LoVo (cell line): ENCODE results near the gene HYAL3.

ENCODE experiments used
- DNase-seq: peaks from one replicate; pipeline ENCODE4 v3.0.0-alpha.2; 2016; ENCODE audit warnings: low spot score

HYAL3 gene, protein sequence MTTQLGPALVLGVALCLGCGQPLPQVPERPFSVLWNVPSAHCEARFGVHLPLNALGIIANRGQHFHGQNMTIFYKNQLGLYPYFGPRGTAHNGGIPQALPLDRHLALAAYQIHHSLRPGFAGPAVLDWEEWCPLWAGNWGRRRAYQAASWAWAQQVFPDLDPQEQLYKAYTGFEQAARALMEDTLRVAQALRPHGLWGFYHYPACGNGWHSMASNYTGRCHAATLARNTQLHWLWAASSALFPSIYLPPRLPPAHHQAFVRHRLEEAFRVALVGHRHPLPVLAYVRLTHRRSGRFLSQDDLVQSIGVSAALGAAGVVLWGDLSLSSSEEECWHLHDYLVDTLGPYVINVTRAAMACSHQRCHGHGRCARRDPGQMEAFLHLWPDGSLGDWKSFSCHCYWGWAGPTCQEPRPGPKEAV

DNA sequence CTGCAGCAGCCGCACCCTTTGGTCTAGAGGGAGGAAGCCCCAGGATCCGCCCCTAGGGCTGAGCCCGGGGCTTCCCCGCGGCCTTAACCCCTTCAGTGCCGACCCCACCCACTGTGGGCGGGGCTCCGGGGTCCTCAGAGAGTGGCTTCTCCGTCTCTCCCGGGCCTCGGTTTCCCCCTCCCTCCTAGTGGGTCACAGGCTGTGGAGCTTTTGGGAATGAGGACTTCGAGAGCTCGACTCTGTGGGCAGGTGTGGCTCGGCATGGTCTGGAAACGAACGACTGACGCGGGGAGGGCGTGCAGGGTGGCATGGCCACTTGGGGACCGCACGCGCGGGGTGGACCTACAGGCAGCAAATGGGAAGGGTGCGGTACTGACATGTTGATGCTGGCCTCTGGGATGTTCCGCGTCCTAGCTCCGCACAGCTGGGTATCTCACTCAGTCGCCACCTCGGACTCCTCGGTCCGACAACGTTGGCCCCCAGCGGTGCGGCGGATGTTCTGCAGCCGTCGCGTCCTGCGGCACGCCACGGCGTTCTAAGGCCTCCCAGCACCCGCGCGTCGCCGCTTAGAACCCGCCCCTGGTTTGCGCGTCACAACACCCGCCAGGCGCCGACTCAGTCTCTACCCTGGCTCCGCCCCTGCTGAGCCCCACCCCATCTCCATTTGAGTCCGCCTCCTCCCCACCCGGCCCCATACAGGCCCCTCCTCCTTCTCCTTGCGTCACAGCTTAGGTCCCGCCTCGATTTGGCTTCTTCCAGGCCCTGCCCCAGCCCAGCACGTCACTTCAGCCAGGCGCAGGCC lies at the start of gene HYAL3, which contains the start of gene NAA80:
Gene HYAL3 (minus strand): TSS at position 570 of the 802 bp plus-strand sequence. CDS start 3,803 bp downstream, outside the sequence.
Gene NAA80 (minus strand): TSS at position 570 of the 802 bp plus-strand sequence. CDS start 1,942 bp downstream, outside the sequence.
- peak; percentile 99 for DNase-seq

DNA sequence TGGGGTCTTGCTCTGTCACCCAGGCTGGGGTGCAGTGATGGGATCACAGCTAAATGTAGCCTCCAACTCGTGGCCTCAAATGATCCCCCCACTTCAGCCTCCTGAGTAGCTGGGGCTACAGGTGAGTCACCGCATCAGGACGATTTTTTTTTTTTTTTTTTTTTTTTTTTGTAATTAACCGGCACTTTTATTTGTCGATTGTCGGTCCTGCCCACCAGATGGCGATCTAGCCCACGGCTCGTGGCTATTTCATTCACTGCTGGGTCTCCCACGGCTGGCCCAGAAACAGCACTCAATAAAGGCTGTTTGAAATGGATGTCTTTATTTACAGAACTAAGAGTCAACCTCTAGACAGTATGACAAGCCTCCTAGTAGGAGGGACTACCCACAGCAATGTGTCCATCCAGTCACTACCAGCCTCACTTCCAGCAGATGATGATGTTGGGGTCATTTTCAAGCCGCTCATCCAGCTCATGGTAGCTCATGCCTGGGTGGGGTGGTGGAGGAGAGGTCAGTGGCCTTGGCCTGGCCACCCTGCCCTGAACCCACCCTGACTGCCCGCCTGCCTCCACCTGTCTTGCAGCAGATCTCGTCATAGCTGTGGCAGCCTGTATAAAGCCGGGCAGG lies 48.1 kb upstream of the HYAL3 start:
- DNase-seq: peak; percentile 64

DNA sequence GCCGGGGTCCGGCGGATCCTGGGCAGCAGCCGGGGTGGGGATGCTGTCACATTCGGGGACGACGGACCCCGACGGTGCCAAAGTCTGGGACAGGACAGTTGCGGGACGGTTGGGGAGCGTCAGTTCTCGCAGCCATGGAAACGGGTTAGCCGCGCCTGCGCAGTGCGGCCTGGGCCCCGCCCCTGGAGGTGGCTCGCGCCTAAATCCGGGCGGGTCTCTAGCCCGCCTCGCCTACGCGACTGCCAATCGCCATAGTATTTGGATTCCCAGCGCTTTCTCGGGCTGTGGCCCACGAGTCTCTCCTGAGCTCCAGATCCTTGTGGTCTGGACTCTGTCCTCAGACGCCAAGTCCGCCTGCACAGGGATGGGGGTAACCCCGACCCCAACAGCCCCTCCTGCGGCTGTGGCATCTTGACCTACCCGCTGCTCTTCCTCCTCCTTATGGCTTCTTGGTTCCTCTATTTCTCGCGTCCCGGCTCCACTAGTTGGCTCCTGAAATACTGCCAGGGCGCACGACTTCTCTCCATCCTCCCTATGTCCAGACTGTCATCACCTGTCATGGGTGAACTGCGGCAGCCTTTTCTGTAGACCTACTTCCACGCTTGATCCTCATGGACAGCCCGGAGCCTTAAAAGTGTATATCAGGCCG lies 46.5 kb upstream of the HYAL3 start, which contains the start of gene ZMYND10:
Gene ZMYND10 (minus strand): TSS at position 147 of the 649 bp plus-strand sequence. CDS start 153 bp downstream, outside the sequence.
- DNase-seq: no peak

DNA sequence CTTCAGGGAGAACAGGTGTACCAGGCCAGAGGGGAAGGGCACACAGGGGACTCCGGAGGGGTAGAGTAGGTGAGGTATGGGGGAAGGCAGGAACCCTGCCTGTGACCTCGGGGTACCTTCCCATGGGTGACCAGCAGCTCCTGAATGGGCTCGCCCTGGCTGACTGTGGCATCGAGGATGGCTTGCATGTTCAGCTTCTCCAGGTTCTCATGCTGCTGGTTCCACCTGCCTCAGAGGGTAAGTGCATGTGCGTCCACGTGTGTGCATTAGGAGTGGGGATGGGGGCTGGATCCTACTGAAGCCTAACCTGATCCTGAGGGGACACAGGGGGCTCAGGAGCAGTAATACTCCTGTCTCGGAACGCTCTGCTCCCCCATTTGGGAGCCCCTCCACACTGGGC lies 45.8 kb upstream of the HYAL3 start:
- no peak for DNase-seq

DNA sequence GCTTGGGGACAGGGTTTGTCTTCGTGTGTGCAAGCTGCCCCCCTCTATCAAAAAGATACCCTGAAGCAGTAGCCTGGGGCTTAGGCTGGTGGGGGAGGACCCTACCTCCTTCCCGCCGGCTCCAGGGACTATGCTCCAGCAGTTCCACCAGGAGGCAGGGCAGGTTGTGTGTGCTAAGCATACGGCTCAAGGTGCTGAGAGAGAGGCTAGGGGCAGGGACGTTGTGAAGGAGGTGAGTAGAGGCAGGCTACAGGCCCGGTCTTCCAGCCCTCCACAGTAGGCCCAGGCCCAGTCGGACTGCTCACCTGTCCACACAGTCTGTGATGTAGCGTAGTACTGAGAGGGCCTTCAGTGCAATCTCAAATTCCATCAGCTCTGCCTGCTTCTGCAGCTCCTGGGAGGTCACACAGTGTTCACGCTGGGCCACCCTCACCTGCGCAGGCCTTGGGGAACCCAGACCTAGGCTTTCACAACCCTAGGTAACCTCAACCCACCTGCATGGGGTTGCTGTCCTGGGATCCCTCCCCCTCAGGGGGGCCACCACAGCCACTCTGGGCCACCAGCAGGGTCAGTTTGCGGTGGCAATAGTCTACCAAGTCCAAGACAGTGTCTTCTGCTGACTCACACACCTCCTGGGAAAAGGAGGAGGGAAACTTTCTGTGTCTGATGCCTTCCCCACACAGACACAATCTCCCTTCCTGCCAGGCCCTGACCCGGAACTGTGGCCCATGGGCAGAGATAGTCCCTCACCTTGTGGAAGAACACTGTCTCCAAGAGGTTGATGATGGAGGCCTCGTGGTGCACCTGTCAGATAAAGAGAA lies 43.8 kb upstream of the HYAL3 start:
- DNase-seq: no peak

DNA sequence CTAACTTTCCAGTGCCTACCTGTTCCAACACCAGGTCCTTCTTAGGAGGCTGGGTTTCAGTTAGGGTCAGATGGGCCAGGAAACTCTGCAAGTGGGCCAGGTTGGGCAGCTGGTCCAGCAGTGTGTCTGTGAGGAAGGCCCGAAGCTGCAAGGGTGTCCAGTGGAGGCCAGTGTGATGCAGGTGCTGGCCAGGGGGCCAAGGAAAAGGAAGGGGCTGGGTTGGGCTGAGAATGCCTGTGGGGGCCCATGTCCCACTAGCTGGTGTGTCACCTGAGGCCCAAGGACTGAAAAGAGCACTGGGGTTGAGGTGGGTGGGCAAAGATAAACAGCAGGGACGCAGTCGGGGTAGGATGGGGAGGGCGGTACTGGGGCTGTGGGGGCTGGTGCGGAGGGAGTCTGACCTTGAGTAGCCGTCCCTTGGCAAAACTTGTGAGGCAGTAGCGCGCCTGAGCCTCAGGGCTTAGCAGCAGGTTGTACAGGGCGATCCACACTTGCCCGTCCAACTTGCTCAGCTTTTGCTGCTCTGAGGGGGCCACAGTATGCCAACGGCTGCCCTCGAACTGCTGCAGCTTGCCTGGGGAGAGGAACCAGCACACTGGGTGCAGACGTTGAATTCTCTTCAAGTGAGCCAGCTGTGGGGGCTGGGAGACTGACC lies 42.9 kb upstream of the HYAL3 start:
- DNase-seq: no peak

DNA sequence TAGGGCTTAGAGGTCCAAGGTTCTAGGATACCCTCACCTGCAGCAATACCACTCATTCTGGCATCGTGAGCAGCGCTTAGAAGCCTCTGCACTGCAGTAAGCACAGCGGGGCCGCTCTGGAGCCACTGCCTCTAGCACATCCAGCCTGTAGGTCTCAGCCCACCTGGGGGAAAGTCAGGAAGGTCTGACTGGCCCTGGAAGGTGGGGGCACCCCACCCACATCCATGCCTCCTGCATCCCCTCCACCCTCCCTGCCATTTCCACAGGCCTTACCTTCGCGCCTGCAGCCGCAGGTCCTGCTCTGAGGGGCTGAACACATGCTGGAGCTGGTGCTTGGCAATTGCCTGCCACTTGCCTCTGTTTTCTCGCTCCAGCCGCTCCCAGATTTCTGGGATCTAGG lies 42.3 kb upstream of the HYAL3 start:
- no peak for DNase-seq

DNA sequence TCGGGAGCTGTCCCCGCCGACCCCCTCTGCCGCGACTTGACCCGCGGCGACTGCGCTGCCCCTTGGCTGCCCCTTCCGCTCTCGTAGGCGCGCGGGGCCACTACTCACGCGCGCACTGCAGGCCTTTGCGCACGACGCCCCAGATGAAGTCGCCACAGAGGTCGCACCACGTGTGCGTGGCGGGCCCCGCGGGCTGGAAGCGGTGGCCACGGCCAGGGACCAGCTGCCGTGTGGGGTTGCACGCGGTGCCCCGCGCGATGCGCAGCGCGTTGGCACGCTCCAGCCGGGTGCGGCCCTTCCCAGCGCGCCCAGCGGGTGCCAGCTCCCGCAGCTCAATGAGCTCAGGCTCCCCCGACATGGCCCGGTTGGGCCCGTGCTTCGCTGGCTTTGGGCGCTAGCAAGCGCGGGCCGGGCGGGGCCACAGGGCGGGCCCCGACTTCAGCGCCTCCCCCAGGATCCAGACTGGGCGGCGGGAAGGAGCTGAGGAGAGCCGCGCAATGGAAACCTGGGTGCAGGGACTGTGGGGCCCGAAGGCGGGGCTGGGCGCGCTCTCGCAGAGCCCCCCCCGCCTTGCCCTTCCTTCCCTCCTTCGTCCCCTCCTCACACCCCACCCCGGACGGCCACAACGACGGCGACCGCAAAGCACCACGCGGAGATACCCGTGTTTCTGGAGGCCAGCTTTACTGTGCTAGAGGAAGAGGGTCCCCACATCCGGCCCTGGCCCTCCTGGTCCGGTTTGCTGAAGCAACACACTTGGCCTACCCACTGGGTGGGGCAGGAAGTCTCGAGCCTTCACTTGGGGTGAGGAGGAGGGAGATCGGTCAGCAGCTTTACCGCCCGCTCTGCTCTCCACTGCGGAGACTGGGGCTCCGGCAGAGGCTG lies 41.5 kb upstream of the HYAL3 start, which contains the start of gene RASSF1:
Gene RASSF1 (minus strand): TSS at position 389 of the 882 bp plus-strand sequence. CDS start 31 bp downstream, at position 358.
- DNase-seq: peak; percentile 37

DNA sequence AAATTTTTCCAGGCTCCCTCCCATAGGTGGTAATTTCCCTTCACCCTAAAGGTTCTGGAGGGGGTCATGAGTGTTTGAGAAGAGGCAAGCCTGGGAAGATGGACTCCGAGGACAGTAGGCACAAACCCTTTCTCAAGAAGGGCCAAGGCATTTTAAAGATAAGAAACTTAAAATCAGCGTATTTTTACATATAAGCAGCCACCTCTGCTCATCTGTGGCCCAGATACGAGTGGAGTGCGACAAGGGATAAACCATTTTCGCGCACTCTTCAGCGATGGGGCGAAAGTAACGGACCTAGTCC lies 40.9 kb upstream of the HYAL3 start:
- no peak for DNase-seq

DNA sequence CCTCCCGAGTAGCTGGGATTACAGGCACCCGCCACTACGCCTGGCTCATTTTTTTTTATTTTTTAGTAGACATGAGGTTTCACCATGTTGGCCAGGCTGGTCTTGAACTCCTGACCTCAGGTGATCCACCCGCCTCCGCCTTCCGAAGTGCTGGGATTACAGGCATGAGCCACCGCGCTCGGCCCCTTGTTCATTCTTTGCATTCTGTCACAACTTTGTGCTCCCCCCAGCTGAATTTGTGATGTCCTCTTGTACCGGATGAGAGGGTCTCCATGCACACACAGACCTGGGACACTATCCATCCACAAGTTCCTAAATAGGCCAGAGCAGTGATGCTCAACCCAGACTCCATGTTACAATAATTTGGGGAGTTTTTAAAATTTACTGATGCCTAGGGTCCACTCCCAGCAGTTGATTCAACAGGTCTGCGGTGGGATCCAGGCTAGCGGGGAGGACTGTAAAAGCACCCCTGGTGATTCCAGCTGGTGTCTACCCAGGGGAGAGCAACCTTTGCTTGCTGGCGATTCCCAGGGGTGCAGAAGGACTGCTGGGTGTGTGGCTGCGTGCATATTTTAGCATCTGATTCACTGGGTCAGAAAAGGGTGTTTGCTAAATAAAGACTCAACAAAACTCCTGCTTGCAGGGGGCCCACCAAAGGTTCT lies 40.4 kb upstream of the HYAL3 start:
- DNase-seq: no peak

DNA sequence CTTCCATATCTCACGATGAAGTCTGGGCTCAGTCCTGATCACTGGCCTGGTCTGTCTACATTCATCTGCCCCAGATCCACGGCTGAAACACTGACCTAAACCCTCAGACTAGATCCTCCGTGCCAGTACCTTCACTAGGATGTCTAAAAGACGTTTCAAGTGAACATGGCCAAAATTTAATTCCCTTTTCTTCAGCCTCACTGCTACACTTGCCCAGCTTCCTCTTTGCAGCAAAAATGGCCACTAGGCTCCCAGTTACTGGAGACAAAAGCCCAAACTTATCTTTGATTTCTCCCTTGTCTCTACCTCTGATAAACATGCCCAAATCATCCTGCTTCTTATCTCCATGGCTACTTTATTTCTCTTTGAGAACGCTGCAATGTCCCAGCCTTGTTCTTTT lies 39.8 kb upstream of the HYAL3 start:
- DNase-seq: no peak

DNA sequence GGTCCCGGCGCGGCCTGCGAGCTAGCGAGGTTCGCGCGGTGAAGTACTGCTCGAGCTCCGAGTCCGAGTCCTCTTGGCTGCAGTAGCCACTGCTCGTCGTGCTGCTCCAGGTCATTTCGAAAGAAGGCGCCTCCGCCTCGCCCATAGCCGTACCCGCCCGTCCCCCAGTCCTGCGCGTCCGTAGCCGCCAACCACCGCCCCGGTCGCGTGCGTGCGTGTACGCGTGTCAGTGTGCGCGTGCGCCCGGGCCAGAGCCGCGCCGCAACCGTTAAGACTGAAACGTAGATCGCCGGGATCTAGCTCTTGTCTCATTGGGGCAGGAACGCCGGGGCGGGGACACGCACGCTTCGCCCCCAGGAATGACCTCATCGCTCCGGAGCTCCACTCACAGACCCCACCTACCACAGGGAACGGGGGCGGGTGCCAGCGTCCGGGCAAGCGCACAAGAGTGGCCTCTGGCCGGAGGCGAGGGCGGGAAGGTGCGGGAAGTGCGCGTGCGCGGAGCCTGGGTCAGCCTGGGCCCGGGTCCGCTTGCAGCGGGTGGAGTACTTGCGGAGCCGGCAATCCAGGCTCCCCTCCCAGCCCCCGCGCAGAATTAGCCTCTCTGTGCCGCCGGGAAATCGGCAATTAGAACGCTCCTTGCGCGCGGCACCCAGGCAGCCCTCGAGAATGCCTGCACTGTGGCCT lies 38.1 kb upstream of the HYAL3 start:
- DNase-seq: peak; percentile 99

DNA sequence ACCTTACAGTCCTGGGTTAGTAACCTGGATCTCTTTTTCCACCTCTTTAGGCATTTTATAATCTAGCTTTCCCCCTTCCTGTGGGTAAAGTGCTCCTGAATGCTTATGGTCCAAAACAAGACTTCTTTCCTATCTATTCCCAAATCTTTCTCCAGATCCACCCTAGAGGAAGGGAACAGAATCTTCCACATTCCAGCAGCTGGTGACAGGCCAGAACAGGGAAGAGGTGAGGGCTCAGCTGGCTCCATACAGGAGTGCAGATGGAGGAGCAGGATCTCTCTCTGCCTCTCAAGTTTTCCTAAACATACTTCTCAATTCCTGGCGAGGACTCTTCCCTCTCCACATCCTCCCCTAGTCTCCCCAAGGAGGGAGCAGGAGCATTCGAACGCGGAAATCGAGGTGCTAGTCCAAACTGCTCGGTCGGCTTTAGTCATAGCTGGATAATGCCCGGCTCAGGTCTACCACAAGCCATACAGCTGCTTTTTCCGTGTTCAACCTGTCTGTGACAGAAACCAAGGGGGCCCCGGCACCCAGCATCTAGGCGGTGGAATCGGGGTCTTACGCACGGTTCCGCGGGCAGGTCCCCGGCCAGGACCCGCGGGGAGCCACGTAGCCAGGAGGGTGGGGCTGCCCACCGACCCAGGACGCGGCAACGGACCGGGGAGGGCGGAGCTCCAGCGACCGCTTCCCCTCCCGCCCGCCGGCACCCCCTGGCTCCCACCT lies 37.4 kb upstream of the HYAL3 start:
- no peak for DNase-seq

DNA sequence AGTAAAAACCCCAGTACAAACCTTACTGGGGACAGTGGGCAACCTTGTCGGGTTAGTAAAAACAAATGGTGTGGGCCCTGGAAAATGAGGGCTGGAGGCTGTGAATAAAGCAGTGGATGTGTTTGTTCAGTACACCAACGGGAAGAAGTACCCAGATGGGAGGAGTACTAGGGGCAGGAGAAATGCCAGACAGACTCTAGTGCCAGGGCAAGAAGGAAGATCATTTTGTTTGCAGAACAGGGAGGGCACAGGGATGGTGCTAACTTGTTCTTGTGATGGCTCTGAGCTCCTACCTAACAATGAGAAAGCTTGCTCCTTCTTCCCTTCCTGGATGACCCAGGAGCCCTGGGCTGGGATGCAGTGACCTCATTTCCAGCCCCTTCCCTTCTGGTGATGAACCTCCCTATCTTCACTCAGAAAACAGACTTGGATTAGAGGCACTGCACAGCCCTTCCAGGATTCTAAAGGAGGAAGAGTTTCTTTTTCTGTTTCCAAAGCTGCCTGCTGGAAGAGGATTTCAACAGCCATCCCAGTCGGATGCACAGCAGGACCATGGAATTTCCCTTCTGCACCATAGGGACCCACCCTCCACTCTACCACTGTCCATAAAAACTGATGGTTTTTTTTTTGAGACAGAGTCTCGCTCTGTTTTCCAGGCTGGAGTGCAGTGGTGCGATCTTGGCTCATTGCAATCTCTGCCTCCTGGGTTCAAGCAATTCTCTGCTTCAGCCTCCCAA lies 35.3 kb upstream of the HYAL3 start:
- DNase-seq: no peak

DNA sequence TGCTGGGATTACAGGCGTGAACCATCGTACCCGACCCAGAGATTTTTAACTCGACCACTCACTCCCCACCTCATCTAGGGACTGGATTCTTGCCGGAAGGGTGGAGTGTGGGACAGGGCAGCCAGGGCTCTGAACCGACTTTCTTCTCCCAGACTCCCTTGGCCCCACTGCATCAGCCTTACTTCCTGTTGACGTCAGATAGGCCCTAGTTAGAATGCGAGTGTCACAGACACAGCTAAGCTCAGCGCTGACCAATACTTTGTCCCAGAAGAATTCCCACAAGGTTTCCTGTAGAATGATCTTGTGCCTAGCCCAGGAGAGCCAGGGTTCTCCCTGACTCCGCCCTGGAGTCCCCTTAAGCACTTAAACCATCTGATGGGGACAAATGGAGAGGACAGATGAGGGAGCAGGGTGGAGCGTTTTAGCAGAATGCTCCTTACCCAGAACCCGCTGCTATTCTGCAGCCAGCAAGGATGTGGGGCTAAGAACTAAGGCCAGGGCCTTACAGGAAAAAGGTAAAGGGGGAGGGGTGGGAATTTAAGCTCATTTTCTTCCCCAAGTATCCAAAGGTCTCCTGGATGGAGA lies 34.6 kb upstream of the HYAL3 start:
- no peak for DNase-seq

DNA sequence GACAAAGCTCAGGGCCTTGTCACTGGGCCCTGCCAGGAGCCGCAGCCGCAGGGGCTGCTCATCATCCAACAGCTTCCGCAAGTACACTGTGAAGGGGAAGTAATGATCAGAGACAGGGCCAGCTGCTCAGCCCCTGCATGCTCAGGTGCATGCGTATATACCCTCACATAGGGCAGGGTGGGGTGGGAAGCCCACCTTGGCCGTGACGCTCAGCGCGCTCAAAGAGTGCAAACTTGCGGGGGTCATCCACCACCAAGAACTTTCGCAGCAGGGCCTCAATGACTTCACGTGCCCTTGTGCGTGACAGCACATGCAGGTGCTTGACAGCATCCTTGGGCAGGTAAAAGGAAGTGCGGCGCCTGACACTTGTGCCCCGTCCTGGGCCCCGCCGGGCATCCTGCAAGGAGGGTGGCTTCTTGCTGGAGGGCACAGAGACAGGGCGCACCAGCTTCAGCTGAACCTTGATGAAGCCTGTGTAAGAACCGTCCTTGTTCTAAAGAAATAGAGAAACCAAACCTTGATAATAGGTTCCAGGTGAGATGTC lies 32.2 kb upstream of the HYAL3 start:
- no peak for DNase-seq
